Activated T-cell treated with anti-CD3 and anti-CD28 coated beads, Interleukin-2, amount 50 U/mL, for 72 hours (primary cell): ENCODE results near the gene ANGPTL1. TPM values are rescaled to one million over a fixed set of nuclear protein-coding genes. Genes with fewer than 3 reads are reported as not detected.
A peak's percentile ranks its signal among the peaks of the same experiment; 100 is the strongest.

Source experiments
- ATAC-seq, 2 donors: fragments of 150-1000 bp; cut with Tn5 transposase; replicated peaks in 1 of 2; 2 replicates each; pipeline ENCODE4 v1.10.0; 2021; ENCODE audit warnings: moderate library complexity in 2 of 2, mild to moderate bottlenecking in 1 of 2
- DNase-seq, 2 donors: peaks; one replicate each; pipeline ENCODE4 v3.0.0; 2021 to 2022; ENCODE audit warnings: mixed read lengths in 1 of 2
- H3K27ac Mint-ChIP-seq: one replicate; pipeline ENCODE4 v1.8.0; 2022; ENCODE audit warnings: mild to moderate bottlenecking, moderate library complexity, mixed read lengths
- H3K27me3 Mint-ChIP-seq: one replicate; pipeline ENCODE4 v1.8.0; 2022; ENCODE audit warnings: low read depth, mixed read lengths
- H3K36me3 Mint-ChIP-seq, 2 donors: one replicate each; pipeline ENCODE4 v1.8.0; 2022; ENCODE audit warnings: mixed read lengths in 2 of 2, mild to moderate bottlenecking in 1 of 2; ENCODE audit not compliant: insufficient read depth in 2 of 2
- H3K4me1 Mint-ChIP-seq: one replicate; pipeline ENCODE4 v1.8.0; 2022; ENCODE audit warnings: low read depth, mixed read lengths
- H3K4me3 Mint-ChIP-seq, 2 donors: one replicate each; pipeline ENCODE4 v1.8.0; 2022; ENCODE audit warnings: mild to moderate bottlenecking in 2 of 2, mixed read lengths in 2 of 2, moderate library complexity in 2 of 2
- H3K9me3 Mint-ChIP-seq, 2 donors: one replicate each; pipeline ENCODE4 v1.8.0; 2022; ENCODE audit warnings: mixed read lengths in 2 of 2
- total RNA-seq, 2 donors: library from RNA; stranded (reverse); gene quantifications; one replicate each; pipeline ENCODE4 v1.2.3, GENCODE V29; 2022

The ANGPTL1 gene
- total RNA-seq, 2 donors from 2014 or later, result not detected

GRCh38 chr1:178885869-178886268 is 15.0 kb upstream of the ANGPTL1 start:
- no peak for ATAC-seq
- Mint-ChIP-seq H3K36me3 (no peaks in the 10 kb centered on the region), H3K9me3 (no peaks in the 10 kb centered on the region), H3K4me3 (no peak overlapping the region), H3K4me1 (peaks cover 7% of the 10 kb centered on the region), H3K27me3 (no peaks in the 10 kb centered on the region), H3K27ac (no peak overlapping the region)
- no peak for DNase-seq

- ATAC-seq, result no peak
- Mint-ChIP-seq H3K4me3 (no peak overlapping the region), H3K27ac (no peak overlapping the region), H3K4me1 (peaks cover 7% of the 10 kb centered on the region), H3K27me3 (no peaks in the 10 kb centered on the region), H3K36me3 (no peaks in the 10 kb centered on the region), H3K9me3 (no peaks in the 10 kb centered on the region)
- no peak for DNase-seq
Measured at GRCh38 chr1:178881950-178882349, 11.1 kb upstream of the ANGPTL1 start.

GRCh38 chr1:178877896-178878295 is 7.0 kb upstream of the ANGPTL1 start:
- Mint-ChIP-seq H3K27me3 (no peaks in the 10 kb centered on the region), H3K4me3 (no peak overlapping the region), H3K27ac (no peak overlapping the region), H3K9me3 (no peaks in the 10 kb centered on the region), H3K4me1 (no peaks in the 10 kb centered on the region), H3K36me3 (no peaks in the 10 kb centered on the region)
- DNase-seq (no peak), ATAC-seq (no peak)

GRCh38 chr1:178875936-178876335 is 5.1 kb upstream of the ANGPTL1 start:
- H3K4me1 Mint-ChIP-seq, result no peaks in the 10 kb centered on the region
- H3K27me3 Mint-ChIP-seq, result no peaks in the 10 kb centered on the region
- no peak overlapping the region for H3K27ac Mint-ChIP-seq
- no peaks in the 10 kb centered on the region for H3K36me3 Mint-ChIP-seq
- DNase-seq (no peak), ATAC-seq (no peak)
- H3K9me3 Mint-ChIP-seq, result no peaks in the 10 kb centered on the region
- no peak overlapping the region for H3K4me3 Mint-ChIP-seq

- Mint-ChIP-seq H3K4me3 (no peak overlapping the region), H3K9me3 (no peaks in the 10 kb centered on the region), H3K4me1 (no peaks in the 10 kb centered on the region), H3K27me3 (no peaks in the 10 kb centered on the region), H3K36me3 (no peaks in the 10 kb centered on the region), H3K27ac (no peak overlapping the region)
- ATAC-seq (no peak), DNase-seq (no peak)
Measured at GRCh38 chr1:178874966-178875365, 4.1 kb upstream of the ANGPTL1 start.

GRCh38 chr1:178871551-178872320 is 859 bp upstream of the ANGPTL1 start:
- Mint-ChIP-seq H3K27me3 (no peaks in the 10 kb centered on the region), H3K4me3 (no peak overlapping the region), H3K4me1 (no peaks in the 10 kb centered on the region), H3K36me3 (no peaks in the 10 kb centered on the region), H3K27ac (no peak overlapping the region), H3K9me3 (no peaks in the 10 kb centered on the region)
- no peak for ATAC-seq
- DNase-seq, result no peak

- Mint-ChIP-seq H3K36me3 (no peaks in the 10 kb centered on the region), H3K4me1 (no peaks in the 10 kb centered on the region), H3K4me3 (no peak overlapping the region), H3K27ac (no peak overlapping the region), H3K9me3 (no peaks in the 10 kb centered on the region), H3K27me3 (no peaks in the 10 kb centered on the region)
- DNase-seq, result no peak
- ATAC-seq, result no peak
Measured at GRCh38 chr1:178870221-178870620, 656 bp downstream of the ANGPTL1 start.

- no peaks in the 10 kb centered on the region for H3K27me3 Mint-ChIP-seq
- H3K36me3 Mint-ChIP-seq, result no peaks in the 10 kb centered on the region
- H3K27ac Mint-ChIP-seq, result no peak overlapping the region
- no peak overlapping the region for H3K4me3 Mint-ChIP-seq
- DNase-seq (no peak), ATAC-seq (no peak)
- H3K4me1 Mint-ChIP-seq, result peaks cover 5% of the 10 kb centered on the region
- H3K9me3 Mint-ChIP-seq, result no peaks in the 10 kb centered on the region
Measured at GRCh38 chr1:178869119-178869697, 1.7 kb downstream of the ANGPTL1 start.

GRCh38 chr1:178868706-178869105 is 2.2 kb downstream of the ANGPTL1 start:
- Mint-ChIP-seq H3K36me3 (no peaks in the 10 kb centered on the region), H3K27me3 (no peaks in the 10 kb centered on the region), H3K4me3 (no peak overlapping the region), H3K27ac (no peak overlapping the region), H3K9me3 (no peaks in the 10 kb centered on the region), H3K4me1 (peaks cover 10% of the 10 kb centered on the region)
- no peak for DNase-seq
- ATAC-seq, result no peak

- Mint-ChIP-seq H3K9me3 (no peaks in the 10 kb centered on the region), H3K36me3 (no peaks in the 10 kb centered on the region), H3K27ac (no peak overlapping the region), H3K4me3 (peak overlapping the region in 1 of 2 donors; percentile 41), H3K4me1 (peaks cover 10% of the 10 kb centered on the region), H3K27me3 (no peaks in the 10 kb centered on the region)
- DNase-seq, result no peak
- ATAC-seq, result no peak
Measured at GRCh38 chr1:178867670-178868069, 3.2 kb downstream of the ANGPTL1 start.

- Mint-ChIP-seq H3K4me1 (peaks cover 10% of the 10 kb centered on the region), H3K27me3 (no peaks in the 10 kb centered on the region), H3K36me3 (no peaks in the 10 kb centered on the region), H3K4me3 (peak overlapping the region in 1 of 2 donors; percentile 58), H3K27ac (no peak overlapping the region), H3K9me3 (no peaks in the 10 kb centered on the region)
- peak in 1 of 2 donors; percentile 4 for DNase-seq
- ATAC-seq, result peak; percentile 79 to 80
Measured at GRCh38 chr1:178864326-178864725, 6.6 kb downstream of the ANGPTL1 start.

GRCh38 chr1:178862864-178863263 is 8.0 kb downstream of the ANGPTL1 start:
- Mint-ChIP-seq H3K4me3 (no peak overlapping the region), H3K36me3 (no peaks in the 10 kb centered on the region), H3K27me3 (no peaks in the 10 kb centered on the region), H3K27ac (no peak overlapping the region), H3K9me3 (no peaks in the 10 kb centered on the region), H3K4me1 (peaks cover 10% of the 10 kb centered on the region)
- ATAC-seq, result no peak
- DNase-seq, result no peak

GRCh38 chr1:178862416-178862815 is 8.5 kb downstream of the ANGPTL1 start:
- Mint-ChIP-seq H3K4me3 (no peak overlapping the region), H3K27ac (no peak overlapping the region), H3K4me1 (peaks cover 10% of the 10 kb centered on the region), H3K36me3 (no peaks in the 10 kb centered on the region), H3K27me3 (no peaks in the 10 kb centered on the region), H3K9me3 (no peaks in the 10 kb centered on the region)
- DNase-seq (no peak), ATAC-seq (no peak)

GRCh38 chr1:178857126-178857525 is 13.8 kb downstream of the ANGPTL1 start:
- no peaks in the 10 kb centered on the region for H3K9me3 Mint-ChIP-seq
- no peaks in the 10 kb centered on the region for H3K27me3 Mint-ChIP-seq
- ATAC-seq (no peak), DNase-seq (no peak)
- H3K36me3 Mint-ChIP-seq, result no peaks in the 10 kb centered on the region
- H3K27ac Mint-ChIP-seq, result no peak overlapping the region
- H3K4me1 Mint-ChIP-seq, result no peaks in the 10 kb centered on the region
- no peak overlapping the region for H3K4me3 Mint-ChIP-seq
